Measurements from ENCODE around the gene ADAMTS15.
A peak's percentile ranks its signal among the peaks of the same experiment; 100 is the strongest.
"Not testable (repeated sequence)": the region's sequence is repeated elsewhere in the genome, so short reads cannot be mapped to it uniquely, and the experiment has no call there.

Gene ADAMTS15

GRCh38 chr11:130437848-130438247 lies 10.6 kb upstream of the ADAMTS15 start:
- DNase-seq (ENCODE audit: low spot score), result no peak

- DNase-seq (ENCODE audit: low spot score), result not testable (repeated sequence)
These were observed 9.9 kb upstream of the ADAMTS15 start for GRCh38 chr11:130438401-130439159.

- no peak for DNase-seq (ENCODE audit: low spot score)
These were observed 9.3 kb upstream of the ADAMTS15 start for GRCh38 chr11:130439160-130439519.

GRCh38 chr11:130439876-130440275 lies 8.6 kb upstream of the ADAMTS15 start:
- DNase-seq (ENCODE audit: low spot score), result no peak

- no peak for DNase-seq (ENCODE audit: low spot score)
These were observed 6.7 kb upstream of the ADAMTS15 start for GRCh38 chr11:130441719-130442118.

GRCh38 chr11:130442737-130443136 lies 5.7 kb upstream of the ADAMTS15 start:
- DNase-seq (ENCODE audit: low spot score), result peak; percentile 57

GRCh38 chr11:130445788-130446187 lies 2.7 kb upstream of the ADAMTS15 start:
- DNase-seq (ENCODE audit: low spot score), result no peak

- DNase-seq (ENCODE audit: low spot score), result no peak
These were observed 418 bp upstream of the ADAMTS15 start for GRCh38 chr11:130448039-130448415.

GRCh38 chr11:130449310-130449990 lies 1.0 kb downstream of the ADAMTS15 start:
- DNase-seq (ENCODE audit: low spot score), result no peak

- DNase-seq (ENCODE audit: low spot score), result no peak
These were observed 1.7 kb downstream of the ADAMTS15 start for GRCh38 chr11:130449996-130450769.

GRCh38 chr11:130451231-130452019 lies 3.0 kb downstream of the ADAMTS15 start:
- no peak for DNase-seq (ENCODE audit: low spot score)

- DNase-seq (ENCODE audit: low spot score), result no peak
These were observed 3.7 kb downstream of the ADAMTS15 start for GRCh38 chr11:130452176-130452575.

GRCh38 chr11:130452940-130453339 lies 4.5 kb downstream of the ADAMTS15 start:
- DNase-seq (ENCODE audit: low spot score), result no peak

- no peak for DNase-seq (ENCODE audit: low spot score)
These were observed 6.2 kb downstream of the ADAMTS15 start for GRCh38 chr11:130454491-130455252.

GRCh38 chr11:130455483-130456127 lies 7.2 kb downstream of the ADAMTS15 start:
- DNase-seq (ENCODE audit: low spot score), result no peak

GRCh38 chr11:130456286-130456685 lies 7.8 kb downstream of the ADAMTS15 start:
- no peak for DNase-seq (ENCODE audit: low spot score)

GRCh38 chr11:130457623-130458409 lies 9.4 kb downstream of the ADAMTS15 start:
- peak; percentile 63 for DNase-seq (ENCODE audit: low spot score)

GRCh38 chr11:130458410-130458729 lies 9.9 kb downstream of the ADAMTS15 start:
- no peak for DNase-seq (ENCODE audit: low spot score)

- DNase-seq (ENCODE audit: low spot score), result no peak
These were observed 11.1 kb downstream of the ADAMTS15 start for GRCh38 chr11:130459521-130459920.

All from AG08395 (cell line).